CD4-positive, CD25-positive, alpha-beta regulatory T cell (primary cell): ENCODE measurements around the gene TPRG1. TPM values are rescaled to one million over a fixed set of nuclear protein-coding genes. Genes with fewer than 3 reads are reported as not detected.

Source experiments
- ATAC-seq, 2 donors: fragments of 150-1000 bp; cut with Tn5 transposase; one replicate each; pipeline ENCODE4 v1.10.0; 2021; ENCODE audit warnings: low read depth in 2 of 2, moderate number of reproducible peaks in 2 of 2, moderate library complexity in 1 of 2
- DNase-seq, 3 donors: peaks; one replicate each; pipeline versions ENCODE4 v3.0.0 to v3.0.0-alpha.2; 2012 to 2022; ENCODE audit warnings: mixed read lengths in 1 of 3
- H3K27ac ChIP-seq: one replicate; pipeline ENCODE4 v1.7.0; 2013; ENCODE audit warnings: mild to moderate bottlenecking, low read length; ENCODE audit not compliant: insufficient read depth, poor library complexity, severe bottlenecking
- H3K27me3 ChIP-seq: one replicate; pipeline ENCODE4 v1.7.0; 2013; ENCODE audit warnings: low read length; ENCODE audit not compliant: control insufficient read depth, insufficient read depth
- H3K36me3 ChIP-seq: one replicate; pipeline ENCODE4 v1.7.0; 2013; ENCODE audit warnings: mild to moderate bottlenecking, low read length, moderate library complexity; ENCODE audit not compliant: control insufficient read depth, insufficient read depth
- H3K4me1 ChIP-seq: 2 replicates; pipeline ENCODE4 v1.7.0; 2013; ENCODE audit warnings: mild to moderate bottlenecking, low read length; ENCODE audit not compliant: insufficient read depth, control insufficient read depth, poor library complexity, severe bottlenecking
- H3K4me3 ChIP-seq: one replicate; pipeline ENCODE4 v1.7.0; 2013; ENCODE audit warnings: low read depth, mild to moderate bottlenecking, low read length, moderate library complexity
- H3K9me3 ChIP-seq, 2 experiments: 1 replicate in 1 of 2; 2 replicates in 1 of 2; pipeline ENCODE4 v1.7.0; 2013; ENCODE audit warnings: low read length in 2 of 2, mild to moderate bottlenecking in 1 of 2, moderate library complexity in 1 of 2; ENCODE audit not compliant: control insufficient read depth in 2 of 2
- H3K27ac Mint-ChIP-seq, 3 donors: one replicate each; pipeline ENCODE4 v1.8.0; 2020 to 2022; ENCODE audit warnings: mild to moderate bottlenecking in 3 of 3, mixed read lengths in 3 of 3, moderate library complexity in 2 of 3
- H3K27me3 Mint-ChIP-seq: one replicate; pipeline ENCODE4 v1.8.0; 2022; ENCODE audit warnings: mild to moderate bottlenecking, mixed read lengths
- H3K36me3 Mint-ChIP-seq: one replicate; pipeline ENCODE4 v1.8.0; 2020; ENCODE audit warnings: mixed read lengths
- H3K4me1 Mint-ChIP-seq, 4 donors: one replicate each; pipeline ENCODE4 v1.8.0; 2020 to 2022; ENCODE audit warnings: mixed read lengths in 4 of 4, mild to moderate bottlenecking in 1 of 4
- H3K4me3 Mint-ChIP-seq, 4 donors: one replicate each; pipeline ENCODE4 v1.8.0; 2020 to 2022; ENCODE audit warnings: mild to moderate bottlenecking in 4 of 4, mixed read lengths in 4 of 4, moderate library complexity in 3 of 4
- H3K9me3 Mint-ChIP-seq, 7 donors: one replicate each; pipeline ENCODE4 v1.8.0; 2020 to 2022; ENCODE audit warnings: mixed read lengths in 7 of 7, mild to moderate bottlenecking in 3 of 7, moderate library complexity in 2 of 7
- polyA plus RNA-seq, 4 donors: library from polyadenylated mRNA; unstranded; fragments of 300-500 nt; fragmentation: Illumina TruSeq; gene quantifications; one replicate each; pipeline ENCODE4 v1.2.3, GENCODE V29; 2021
- total RNA-seq: library from RNA; stranded (reverse); gene quantifications from one replicate; pipeline ENCODE4 v1.2.3, GENCODE V29; 2022

The TPRG1 gene
- total and polyA plus RNA-seq, 5 donors from 2014 or later: 1.5 to 10.8 (median 3.8) TPM

DNA sequence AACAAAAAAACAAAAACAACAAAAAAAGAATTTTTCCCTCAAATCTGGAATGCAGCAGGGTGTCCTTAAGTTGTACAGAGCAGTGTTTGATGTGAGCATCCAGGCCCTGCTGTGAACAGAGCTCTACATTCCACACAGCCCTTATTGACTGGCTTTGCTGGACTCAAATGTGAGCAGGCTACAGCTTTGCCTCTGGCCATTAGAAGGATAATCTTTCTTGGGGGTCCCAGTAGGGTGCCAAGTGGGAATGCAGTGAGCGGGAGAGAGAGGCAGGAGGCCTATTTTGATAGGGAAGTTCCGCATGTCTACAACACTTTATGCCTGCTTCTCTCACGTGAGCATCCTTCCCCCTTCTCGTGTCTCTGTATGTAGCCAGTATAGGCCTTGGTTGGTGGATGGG, 34.4 kb upstream of the TPRG1 start:
- ATAC-seq (no peak), DNase-seq (no peak)
- H3K36me3 ChIP-seq: no peaks in the 10 kb centered on the region
- Mint-ChIP-seq H3K27ac (no peak overlapping the region), H3K4me1 (peaks cover 15 to 23% (median 20%) of the 10 kb centered on the region in 4 donors), H3K9me3 (peaks cover 0 to 11% (median 3%) of the 10 kb centered on the region in 7 donors), H3K27me3 (no peaks in the 10 kb centered on the region), H3K36me3 (peaks cover 5% of the 10 kb centered on the region), H3K4me3 (no peak overlapping the region)
- H3K4me1 ChIP-seq: peaks cover 11% of the 10 kb centered on the region
- H3K4me3 ChIP-seq: no peak overlapping the region
- H3K27ac ChIP-seq: no peak overlapping the region
- no peaks in the 10 kb centered on the region for H3K9me3 ChIP-seq
- H3K27me3 ChIP-seq: no peaks in the 10 kb centered on the region

DNA sequence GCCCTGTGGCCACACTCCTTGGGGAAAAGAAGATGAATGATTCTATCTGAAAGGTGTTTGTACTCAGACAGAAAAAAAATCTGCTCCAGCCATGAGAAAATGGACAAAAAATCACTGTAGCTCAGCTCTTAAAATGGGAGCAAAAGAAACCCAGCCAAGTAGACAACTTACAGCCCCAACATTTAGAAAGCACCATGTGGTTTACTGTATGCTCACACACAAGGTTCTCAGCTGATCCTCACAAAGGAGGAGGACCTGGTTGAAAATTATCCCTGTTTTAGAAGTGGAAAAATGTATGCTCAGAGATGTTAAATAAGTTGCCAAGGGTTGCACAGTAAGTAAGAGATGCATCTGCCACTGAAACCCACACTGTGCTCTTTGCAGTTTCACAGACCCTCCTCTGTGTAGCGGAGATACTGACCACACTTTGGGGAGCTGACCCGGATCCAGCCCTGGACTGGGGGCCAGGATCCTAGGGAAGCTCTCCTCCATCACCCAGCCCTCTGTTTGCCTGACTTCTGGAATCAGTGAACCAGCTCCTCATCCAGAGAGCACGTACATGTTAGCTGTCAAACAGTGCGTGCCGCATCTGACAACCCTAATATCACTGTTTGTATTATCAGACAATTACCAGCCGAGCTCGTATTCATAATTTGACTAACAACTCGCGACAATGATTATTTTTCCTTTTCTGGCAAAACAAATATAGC, 32.7 kb upstream of the TPRG1 start:
- Histone ChIP-seq H3K4me1 (peaks cover 1% of the 10 kb centered on the region), H3K4me3 (no peak overlapping the region), H3K27ac (no peak overlapping the region), H3K27me3 (no peaks in the 10 kb centered on the region), H3K36me3 (no peaks in the 10 kb centered on the region), H3K9me3 (no peaks in the 10 kb centered on the region)
- Mint-ChIP-seq H3K36me3 (no peaks in the 10 kb centered on the region), H3K27me3 (no peaks in the 10 kb centered on the region), H3K4me1 (peaks cover 4 to 15% (median 14%) of the 10 kb centered on the region in 4 donors), H3K9me3 (no peaks in the 10 kb centered on the region), H3K4me3 (no peak overlapping the region), H3K27ac (no peak overlapping the region)
- no peak for ATAC-seq
- DNase-seq: no peak

DNA sequence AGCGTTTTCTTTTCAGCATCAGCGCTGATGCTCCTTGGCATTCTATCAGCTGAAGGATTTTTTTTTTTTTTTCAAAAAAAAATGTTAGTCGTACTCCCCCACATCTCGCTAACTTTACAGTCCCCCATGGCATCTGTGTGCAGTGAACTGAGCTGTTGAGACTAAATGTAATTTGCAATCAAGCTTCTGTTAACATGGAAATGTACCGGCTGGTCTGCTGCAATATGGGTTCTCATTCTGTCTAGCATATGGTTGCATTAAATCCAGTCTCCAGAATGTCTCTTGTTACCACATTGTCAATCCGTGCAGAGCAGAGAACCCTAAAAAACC, 32.2 kb upstream of the TPRG1 start:
- H3K9me3 ChIP-seq: no peaks in the 10 kb centered on the region
- H3K27me3 ChIP-seq: no peaks in the 10 kb centered on the region
- H3K36me3 ChIP-seq: no peaks in the 10 kb centered on the region
- Mint-ChIP-seq H3K27me3 (no peaks in the 10 kb centered on the region), H3K27ac (no peak overlapping the region), H3K9me3 (no peaks in the 10 kb centered on the region), H3K4me3 (no peak overlapping the region), H3K4me1 (peaks cover 9 to 20% (median 19%) of the 10 kb centered on the region in 4 donors), H3K36me3 (no peaks in the 10 kb centered on the region)
- H3K27ac ChIP-seq: no peak overlapping the region
- no peak for DNase-seq
- H3K4me1 ChIP-seq: peaks cover 6% of the 10 kb centered on the region
- H3K4me3 ChIP-seq: no peak overlapping the region
- no peak for ATAC-seq

DNA sequence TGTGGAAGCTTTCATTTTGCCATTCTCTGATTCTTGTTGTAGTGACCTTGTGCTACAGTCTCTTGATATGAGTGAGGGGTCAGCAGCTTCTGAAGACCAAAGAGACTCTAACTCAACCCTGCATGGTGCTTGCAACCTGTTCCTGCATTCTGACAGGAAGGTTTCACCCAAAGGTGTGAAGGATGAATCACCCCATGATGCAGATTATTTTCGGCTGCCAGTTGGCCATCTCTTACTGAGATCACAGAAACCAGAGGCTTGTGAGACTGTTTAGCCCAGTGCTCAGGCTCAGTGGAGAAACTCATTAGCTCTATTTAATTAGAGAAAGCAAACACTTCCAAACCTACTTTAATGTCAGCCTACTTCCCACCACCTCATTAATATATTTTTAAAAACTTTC, 29.2 kb upstream of the TPRG1 start:
- no peaks in the 10 kb centered on the region for H3K9me3 Mint-ChIP-seq
- DNase-seq (peak in 1 of 3 donors; percentile 41), ATAC-seq (peak in 1 of 2 donors; percentile 26)
- Histone ChIP-seq H3K27me3 (no peaks in the 10 kb centered on the region), H3K4me3 (no peak overlapping the region), H3K36me3 (no peaks in the 10 kb centered on the region), H3K4me1 (peaks cover 10% of the 10 kb centered on the region), H3K27ac (no peak overlapping the region), H3K9me3 (no peaks in the 10 kb centered on the region)
- no peak overlapping the region for H3K27ac Mint-ChIP-seq
- no peaks in the 10 kb centered on the region for H3K36me3 Mint-ChIP-seq
- H3K4me3 Mint-ChIP-seq: no peak overlapping the region
- H3K4me1 Mint-ChIP-seq: peaks cover 12 to 16% (median 15%) of the 10 kb centered on the region in 4 donors
- no peaks in the 10 kb centered on the region for H3K27me3 Mint-ChIP-seq

DNA sequence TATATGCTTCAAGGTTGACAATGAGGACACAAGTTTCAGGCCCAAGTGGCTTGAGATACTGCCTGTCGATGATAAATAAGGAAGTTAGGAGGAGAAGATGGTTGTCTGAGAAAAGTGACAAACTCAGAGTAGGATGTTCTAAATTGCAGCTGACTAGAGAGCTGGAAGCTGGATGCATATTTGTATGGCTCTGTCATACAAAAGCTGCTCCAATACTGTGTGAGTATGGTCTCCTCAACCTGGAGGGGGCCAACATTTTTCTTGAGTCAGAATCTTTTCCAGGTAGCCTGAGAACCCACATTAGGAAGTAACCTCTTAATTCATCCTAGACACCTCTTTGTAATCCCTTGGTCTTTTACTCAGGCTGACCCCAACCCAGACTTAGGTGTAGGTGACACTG, 28.4 kb upstream of the TPRG1 start:
- Mint-ChIP-seq H3K9me3 (no peaks in the 10 kb centered on the region), H3K27ac (no peak overlapping the region), H3K4me3 (no peak overlapping the region), H3K4me1 (peaks cover 16 to 20% (median 16%) of the 10 kb centered on the region in 4 donors), H3K27me3 (no peaks in the 10 kb centered on the region), H3K36me3 (no peaks in the 10 kb centered on the region)
- no peak for ATAC-seq
- no peak overlapping the region for H3K4me3 ChIP-seq
- no peak overlapping the region for H3K27ac ChIP-seq
- peaks cover 10% of the 10 kb centered on the region for H3K4me1 ChIP-seq
- no peaks in the 10 kb centered on the region for H3K36me3 ChIP-seq
- no peaks in the 10 kb centered on the region for H3K9me3 ChIP-seq
- no peak for DNase-seq
- H3K27me3 ChIP-seq: no peaks in the 10 kb centered on the region

DNA sequence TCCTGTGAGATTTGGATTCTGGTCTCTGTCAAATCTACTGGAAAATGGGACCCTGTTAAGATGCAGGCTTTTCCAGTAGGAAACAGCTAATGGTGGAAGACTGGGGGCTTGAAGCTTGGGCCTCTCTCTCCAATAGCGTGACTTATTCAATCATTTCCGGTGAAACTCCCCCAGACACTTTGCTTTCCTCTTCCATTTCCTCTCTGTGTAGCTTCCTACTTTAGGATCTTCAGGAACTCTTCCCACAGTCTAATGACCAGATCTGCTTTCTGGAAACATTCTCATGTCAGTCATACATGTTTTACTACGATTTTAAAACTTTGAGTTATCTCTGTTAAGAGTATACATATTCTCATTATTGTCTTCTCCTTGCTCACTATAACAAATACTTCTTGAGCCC, 28.0 kb upstream of the TPRG1 start:
- no peak overlapping the region for H3K4me3 ChIP-seq
- ATAC-seq (no peak), DNase-seq (no peak)
- Mint-ChIP-seq H3K4me1 (peaks cover 14 to 20% (median 16%) of the 10 kb centered on the region in 4 donors), H3K9me3 (no peaks in the 10 kb centered on the region), H3K36me3 (no peaks in the 10 kb centered on the region), H3K27me3 (no peaks in the 10 kb centered on the region), H3K27ac (peak overlapping the region in 2 of 3 donors; percentile 30 to 74), H3K4me3 (no peak overlapping the region)
- H3K9me3 ChIP-seq: no peaks in the 10 kb centered on the region
- no peaks in the 10 kb centered on the region for H3K36me3 ChIP-seq
- no peaks in the 10 kb centered on the region for H3K27me3 ChIP-seq
- H3K4me1 ChIP-seq: peaks cover 10% of the 10 kb centered on the region
- no peak overlapping the region for H3K27ac ChIP-seq

DNA sequence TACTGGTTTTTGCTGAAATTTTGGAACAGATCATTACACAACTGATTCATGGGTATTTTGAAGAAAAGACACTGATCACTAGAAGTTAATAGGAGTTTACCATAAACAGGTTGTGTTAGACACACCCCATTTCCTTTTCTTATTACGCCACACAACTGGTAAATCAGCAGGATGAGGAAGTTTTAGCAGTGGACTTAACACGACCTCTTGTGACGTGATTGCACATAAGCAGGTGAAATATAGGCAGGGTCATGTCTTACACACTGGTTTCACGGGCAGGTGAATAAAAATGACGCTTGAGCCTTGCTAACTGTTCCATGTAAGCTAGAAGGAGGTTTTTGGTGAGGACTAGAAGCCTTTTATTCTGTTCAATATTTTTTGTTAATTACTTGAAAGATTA, 27.1 kb upstream of the TPRG1 start:
- H3K4me3 ChIP-seq: peak overlapping the region; percentile 39
- Mint-ChIP-seq H3K36me3 (no peaks in the 10 kb centered on the region), H3K27ac (peak overlapping the region in 2 of 3 donors; percentile 30 to 74), H3K4me1 (peaks cover 14 to 20% (median 16%) of the 10 kb centered on the region in 4 donors), H3K4me3 (peak overlapping the region in 1 of 4 donors; percentile 26), H3K9me3 (no peaks in the 10 kb centered on the region), H3K27me3 (no peaks in the 10 kb centered on the region)
- ATAC-seq (peak; percentile 89 to 95), DNase-seq (peak; percentile 8 to 87 (median 62))
- H3K27ac ChIP-seq: no peak overlapping the region
- no peaks in the 10 kb centered on the region for H3K36me3 ChIP-seq
- peaks cover 10% of the 10 kb centered on the region for H3K4me1 ChIP-seq
- no peaks in the 10 kb centered on the region for H3K27me3 ChIP-seq
- no peaks in the 10 kb centered on the region for H3K9me3 ChIP-seq

DNA sequence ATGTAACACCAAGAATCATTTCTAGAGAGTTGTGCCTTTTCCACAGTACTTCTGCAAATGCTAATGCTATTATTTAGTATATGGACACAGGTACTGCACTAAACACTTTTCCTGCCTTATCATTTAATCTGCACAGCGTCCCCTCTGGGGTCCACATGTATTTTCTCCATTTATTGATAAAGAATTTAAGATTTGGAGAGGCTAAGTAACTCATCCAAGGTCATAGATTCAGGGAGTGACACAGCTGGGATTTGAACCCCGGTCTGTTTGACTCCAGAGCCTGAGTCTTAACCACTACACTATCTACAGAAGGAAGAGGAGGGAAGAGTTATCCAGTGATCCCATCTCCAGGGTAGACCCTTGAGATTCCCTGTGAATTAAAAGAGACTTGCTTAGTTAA, 24.9 kb upstream of the TPRG1 start:
- Histone ChIP-seq H3K27me3 (no peaks in the 10 kb centered on the region), H3K4me1 (peaks cover 10% of the 10 kb centered on the region), H3K9me3 (no peaks in the 10 kb centered on the region), H3K4me3 (no peak overlapping the region), H3K36me3 (no peaks in the 10 kb centered on the region), H3K27ac (no peak overlapping the region)
- ATAC-seq (no peak), DNase-seq (no peak)
- peaks cover 14 to 20% (median 16%) of the 10 kb centered on the region in 4 donors for H3K4me1 Mint-ChIP-seq
- H3K27me3 Mint-ChIP-seq: no peaks in the 10 kb centered on the region
- H3K9me3 Mint-ChIP-seq: no peaks in the 10 kb centered on the region
- no peaks in the 10 kb centered on the region for H3K36me3 Mint-ChIP-seq
- no peak overlapping the region for H3K27ac Mint-ChIP-seq
- no peak overlapping the region for H3K4me3 Mint-ChIP-seq
